ENCODE measurements around the gene TMEM35B. TPM values are rescaled to one million over a fixed set of nuclear protein-coding genes. Genes with fewer than 3 reads are reported as not detected.
A peak's percentile ranks its signal among the peaks of the same experiment; 100 is the strongest.

Gene TMEM35B
- total and polyA plus RNA-seq, 2 experiments from 2014 or later = 7.6 to 27.1 TPM

- H3K27ac Mint-ChIP-seq = peak overlapping the region; percentile 86
- Histone ChIP-seq H3K27ac (ENCODE audit: low read depth) (no peak overlapping the region), H4K20me1 (replicated peaks; ENCODE audit: insufficient read depth) (no peaks in the 10 kb centered on the region; the same call in 1 of the 2 replicates), H3K9me2 (ENCODE audit: insufficient read depth) (no peaks in the 10 kb centered on the region), H2AFZ (peak overlapping the region; percentile 94), H3F3A (replicated peaks; ENCODE audit: low read depth) (peaks cover 11% of the 10 kb centered on the region; the same call in 1 of the 2 replicates), H3K27me3 (ENCODE audit: insufficient read depth) (no peaks in the 10 kb centered on the region), H3K36me3 (ENCODE audit: insufficient read depth) (no peaks in the 10 kb centered on the region; the same call in 1 of the 2 replicates), H3K4me1 (ENCODE audit: insufficient read depth) (peaks cover 9% of the 10 kb centered on the region; the same call in 1 of the 2 replicates), H3K79me2 (replicated peaks; ENCODE audit: insufficient read depth) (no peaks in the 10 kb centered on the region), H3K4me3 (peak overlapping the region; percentile 78), H3K4me2 (peak overlapping the region; percentile 92)
- H3K4me3 Mint-ChIP-seq = peak overlapping the region; percentile 96
- ATAC-seq (peak; percentile 33), DNase-seq (ENCODE audit: low spot score) (no peak)
- no peaks in the 10 kb centered on the region for H3K9me3 Mint-ChIP-seq
- no peaks in the 10 kb centered on the region for H3K36me3 Mint-ChIP-seq (ENCODE audit: low read depth)
- TF ChIP-seq EZH2 (IDR thresholded peaks at IDR 0.05; ENCODE audit: low read depth, unreplicated experiment) = no peak
- H3K4me1 Mint-ChIP-seq = peaks cover 13% of the 10 kb centered on the region; the same call in 2 of the 3 replicates
- no peaks in the 10 kb centered on the region for H3K27me3 Mint-ChIP-seq (ENCODE audit: insufficient read depth, low read depth, poor library complexity)
These were observed 733 bp downstream of the TMEM35B start for GRCh38 chr1:34984435-34984792.

GRCh38 chr1:34983700-34984355, 1.3 kb downstream of the TMEM35B start:
- H3K79me2 ChIP-seq (replicated peaks; ENCODE audit: insufficient read depth) = no peaks in the 10 kb centered on the region
- H3K9me3 Mint-ChIP-seq = no peaks in the 10 kb centered on the region
- peak; percentile 20 for ATAC-seq

More at GRCh38 chr1:34983700-34984355, 1.3 kb downstream of the TMEM35B start:
- Mint-ChIP-seq H3K27ac (no peak overlapping the region), H3K4me3 (peak overlapping the region; percentile 96), H3K4me1 (peaks cover 13% of the 10 kb centered on the region; the same call in 2 of the 3 replicates), H3K27me3 (ENCODE audit: insufficient read depth, low read depth, poor library complexity) (peaks cover 2% of the 10 kb centered on the region), H3K36me3 (ENCODE audit: low read depth) (no peaks in the 10 kb centered on the region)
- no peak for DNase-seq (ENCODE audit: low spot score)
- Histone ChIP-seq H4K20me1 (replicated peaks; ENCODE audit: insufficient read depth) (no peaks in the 10 kb centered on the region; the same call in 1 of the 2 replicates), H3K4me2 (peak overlapping the region; percentile 92), H3K4me1 (ENCODE audit: insufficient read depth) (peaks cover 9% of the 10 kb centered on the region; the same call in 1 of the 2 replicates), H2AFZ (no peak overlapping the region; the same call in 1 of the 2 replicates), H3K36me3 (ENCODE audit: insufficient read depth) (no peaks in the 10 kb centered on the region; the same call in 1 of the 2 replicates), H3K27me3 (ENCODE audit: insufficient read depth) (no peaks in the 10 kb centered on the region), H3K27ac (ENCODE audit: low read depth) (no peak overlapping the region), H3K4me3 (peak overlapping the region; percentile 78), H3F3A (replicated peaks; ENCODE audit: low read depth) (peaks cover 11% of the 10 kb centered on the region; the same call in 1 of the 2 replicates), H3K9me2 (ENCODE audit: insufficient read depth) (no peaks in the 10 kb centered on the region)
- no peak for TF ChIP-seq ZNF114 (CRISPR knock-in tag; IDR thresholded peaks at IDR 0.05)
- no peak for TF ChIP-seq CTCF (conservative IDR thresholded peaks at IDR 0.05; ENCODE audit: low read depth in 2 of 2)
- no peak for TF ChIP-seq EZH2 (IDR thresholded peaks at IDR 0.05; ENCODE audit: low read depth, unreplicated experiment)
- no peak for TF ChIP-seq NANOG (IDR thresholded peaks at IDR 0.05; ENCODE audit: borderline replicate concordance)
- TF ChIP-seq POLR2AphosphoS5 (IDR thresholded peaks at IDR 0.05; ENCODE audit: low read depth) = no peak
- TF ChIP-seq ETS1 (IDR thresholded peaks at IDR 0.05) = no peak
- TF ChIP-seq CREB1 (CRISPR knock-in tag; IDR thresholded peaks at IDR 0.05; ENCODE audit: low read depth) = no peak
- TF ChIP-seq ZNF462 (CRISPR knock-in tag; IDR thresholded peaks at IDR 0.05) = no peak
- TF ChIP-seq STAT1 (IDR thresholded peaks at IDR 0.05; ENCODE audit: unreplicated experiment) = no peak

Data from GM23338 (cell line).